HFFc6 (cell line): ENCODE data around the gene B3GNT9. TPM values are rescaled to one million over a fixed set of nuclear protein-coding genes. Genes with fewer than 3 reads are reported as not detected.
A peak's percentile ranks its signal among the peaks of the same experiment; 100 is the strongest.

Experiments used
- DNase-seq: peaks from one replicate; pipeline ENCODE4 v3.0.0-alpha.2; 2018
- H3K27ac Mint-ChIP-seq: 2 replicates; pipeline ENCODE4 v1.8.0; 2020; ENCODE audit warnings: mild to moderate bottlenecking, mixed read lengths
- H3K27me3 Mint-ChIP-seq: 2 replicates; pipeline ENCODE4 v1.8.0; 2021; ENCODE audit warnings: mild to moderate bottlenecking, moderate library complexity, mixed read lengths; ENCODE audit not compliant: insufficient read depth
- H3K36me3 Mint-ChIP-seq: 2 replicates; pipeline ENCODE4 v1.8.0; 2021; ENCODE audit warnings: low read depth, mixed read lengths
- H3K4me1 Mint-ChIP-seq: 2 replicates; pipeline ENCODE4 v1.8.0; 2020; ENCODE audit warnings: low read depth, mixed read lengths
- H3K4me3 Mint-ChIP-seq: 2 replicates; pipeline ENCODE4 v1.8.0; 2020; ENCODE audit warnings: mild to moderate bottlenecking, moderate library complexity, mixed read lengths
- H3K9me3 Mint-ChIP-seq: 2 replicates; pipeline ENCODE4 v1.8.0; 2020; ENCODE audit warnings: mild to moderate bottlenecking, mixed read lengths
- total RNA-seq, 6 experiments: library from RNA; stranded (reverse); fragmentation: NEBNext Ultra II Directional; extraction: Animal tissue kit (Norgen Biotek cat#: 25700); gene quantifications; 2 replicates in 1 of 6; 3 replicates in 5 of 6; pipeline ENCODE4 v1.2.3, GENCODE V29; 2021
- TF ChIP-seq, protein P1 (sequence below): fragments of 200-600 bp; sonication (generic); IDR thresholded peaks from 2 replicates; pipeline ENCODE4 v1.5.0; 2021; ENCODE audit warnings: antibody characterized with exemption, mild to moderate bottlenecking

Gene B3GNT9
- total RNA-seq, 6 experiments from 2014 or later = 45.7 to 55.1 (median 50.1) TPM

DNA sequence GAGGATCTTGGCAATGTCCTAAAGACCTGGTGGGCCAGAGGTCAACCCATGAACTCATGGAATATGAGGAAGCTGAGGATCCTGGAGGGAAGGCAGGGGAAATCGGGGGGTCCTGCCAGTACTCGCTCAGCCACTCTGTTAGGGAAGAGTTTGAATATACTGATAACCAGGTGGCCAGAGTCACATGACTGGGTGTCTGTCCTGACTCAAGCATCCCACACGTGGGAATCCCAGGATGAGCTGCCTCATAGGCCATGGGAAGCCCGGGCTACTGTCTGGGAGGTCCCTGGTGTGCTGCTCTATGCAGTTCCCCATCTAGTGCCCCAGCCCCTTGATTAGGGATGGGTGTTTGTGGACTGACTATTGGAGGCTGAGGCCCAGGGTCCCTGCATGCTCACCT is 37.5 kb upstream of the B3GNT9 start:
- TF ChIP-seq, protein P1, sequence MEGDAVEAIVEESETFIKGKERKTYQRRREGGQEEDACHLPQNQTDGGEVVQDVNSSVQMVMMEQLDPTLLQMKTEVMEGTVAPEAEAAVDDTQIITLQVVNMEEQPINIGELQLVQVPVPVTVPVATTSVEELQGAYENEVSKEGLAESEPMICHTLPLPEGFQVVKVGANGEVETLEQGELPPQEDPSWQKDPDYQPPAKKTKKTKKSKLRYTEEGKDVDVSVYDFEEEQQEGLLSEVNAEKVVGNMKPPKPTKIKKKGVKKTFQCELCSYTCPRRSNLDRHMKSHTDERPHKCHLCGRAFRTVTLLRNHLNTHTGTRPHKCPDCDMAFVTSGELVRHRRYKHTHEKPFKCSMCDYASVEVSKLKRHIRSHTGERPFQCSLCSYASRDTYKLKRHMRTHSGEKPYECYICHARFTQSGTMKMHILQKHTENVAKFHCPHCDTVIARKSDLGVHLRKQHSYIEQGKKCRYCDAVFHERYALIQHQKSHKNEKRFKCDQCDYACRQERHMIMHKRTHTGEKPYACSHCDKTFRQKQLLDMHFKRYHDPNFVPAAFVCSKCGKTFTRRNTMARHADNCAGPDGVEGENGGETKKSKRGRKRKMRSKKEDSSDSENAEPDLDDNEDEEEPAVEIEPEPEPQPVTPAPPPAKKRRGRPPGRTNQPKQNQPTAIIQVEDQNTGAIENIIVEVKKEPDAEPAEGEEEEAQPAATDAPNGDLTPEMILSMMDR = no peak
- peaks cover 45% of the 10 kb centered on the region for H3K4me1 Mint-ChIP-seq
- peaks cover 9% of the 10 kb centered on the region for H3K36me3 Mint-ChIP-seq

DNA sequence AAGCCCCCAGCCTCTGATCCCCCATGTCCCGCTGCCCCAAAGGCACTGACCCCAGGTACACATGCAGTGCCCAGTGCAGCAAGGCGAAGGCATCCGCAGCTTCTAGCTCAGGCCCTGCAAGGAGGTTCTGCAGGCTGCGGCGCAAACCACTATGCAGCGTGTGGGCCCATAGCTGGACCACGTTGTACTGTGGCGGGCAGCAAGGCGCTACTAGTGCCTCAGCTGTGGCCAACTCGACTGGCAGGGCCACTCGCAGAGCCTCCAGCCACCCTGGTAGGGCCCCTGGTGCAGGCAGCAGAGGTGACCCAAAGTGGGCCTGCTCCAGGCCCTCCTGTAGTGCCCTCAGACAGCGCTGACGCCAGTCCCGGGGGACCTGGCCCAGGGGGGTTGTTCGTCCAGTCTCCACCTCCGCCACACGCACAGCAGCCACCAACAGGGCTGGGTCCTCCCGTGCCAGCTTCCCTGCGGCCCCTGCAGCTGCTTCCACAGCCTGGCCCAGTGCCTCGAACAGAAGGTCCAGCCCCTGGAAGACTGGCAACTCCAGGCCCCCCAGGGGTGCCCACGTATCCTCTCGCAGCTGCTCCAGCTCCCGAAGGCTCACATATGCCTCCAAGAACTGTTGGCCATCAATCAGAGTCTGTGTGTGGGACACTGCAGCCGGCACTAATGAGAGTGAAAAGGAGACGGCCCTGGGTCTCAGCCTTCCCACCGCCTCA is 36.5 kb upstream of the B3GNT9 start:
- TF ChIP-seq, protein P1 = no peak
- H3K4me1 Mint-ChIP-seq = peaks cover 36% of the 10 kb centered on the region
- H3K4me3 Mint-ChIP-seq = no peak overlapping the region
- H3K36me3 Mint-ChIP-seq = no peaks in the 10 kb centered on the region; the same call in 1 of the 2 replicates
- no peaks in the 10 kb centered on the region for H3K9me3 Mint-ChIP-seq
- H3K27ac Mint-ChIP-seq = no peak overlapping the region
- no peak for DNase-seq
- peaks cover 3% of the 10 kb centered on the region for H3K27me3 Mint-ChIP-seq

More for the DNA sequence above, 37.5 kb upstream of the B3GNT9 start:
- Mint-ChIP-seq H3K27me3 (peaks cover 3% of the 10 kb centered on the region), H3K27ac (no peak overlapping the region), H3K9me3 (no peaks in the 10 kb centered on the region), H3K4me3 (no peak overlapping the region)
- DNase-seq = no peak

DNA sequence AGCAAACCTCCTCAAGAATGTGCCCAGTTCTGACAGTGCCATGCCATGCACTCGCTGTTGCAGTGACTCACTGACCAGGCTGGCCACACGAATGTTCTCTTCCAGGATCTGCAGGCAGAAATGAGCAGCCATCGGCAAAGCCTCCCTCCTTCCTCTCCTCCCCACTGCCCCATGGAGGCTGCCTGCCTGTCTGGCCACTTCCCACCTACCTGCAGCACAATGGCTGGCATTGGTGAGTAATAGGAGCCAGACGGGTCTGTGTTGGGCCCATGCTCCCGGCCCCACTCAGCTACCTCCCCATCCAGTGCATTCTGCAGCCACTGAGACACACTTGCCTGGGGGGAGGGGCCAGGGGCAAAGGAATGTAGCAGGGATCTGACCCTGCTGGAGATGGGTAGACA is 35.8 kb upstream of the B3GNT9 start:
- Mint-ChIP-seq H3K27me3 (peaks cover 3% of the 10 kb centered on the region), H3K4me1 (peaks cover 33% of the 10 kb centered on the region), H3K36me3 (no peaks in the 10 kb centered on the region), H3K9me3 (no peaks in the 10 kb centered on the region), H3K27ac (peak overlapping the region; percentile 10; the same call in 1 of the 2 replicates), H3K4me3 (peak overlapping the region; percentile 21; the same call in 1 of the 2 replicates)
- TF ChIP-seq, protein P1 = no peak
- peak; percentile 64 for DNase-seq

DNA sequence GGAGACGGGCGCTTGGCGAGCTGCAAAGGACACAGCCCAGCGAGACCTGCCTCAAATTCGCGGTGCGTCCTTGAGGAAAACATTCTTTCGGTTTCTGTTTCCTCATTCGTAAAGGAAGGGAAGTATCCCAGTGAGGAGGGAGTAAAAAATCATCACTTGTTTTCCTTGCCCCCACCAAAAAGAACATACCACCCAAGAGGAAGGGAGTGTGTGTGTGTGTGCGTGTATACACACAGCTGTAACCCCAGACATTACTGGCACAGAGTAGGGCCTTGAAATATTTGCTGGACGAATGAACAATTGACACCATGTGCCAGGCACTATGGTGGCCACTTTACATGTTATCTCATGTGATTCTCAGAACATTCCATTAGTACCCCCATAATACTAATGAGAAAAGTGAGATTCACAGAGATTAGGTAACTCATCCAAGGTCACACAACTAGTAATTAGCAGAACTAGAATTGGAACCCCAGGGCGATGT is 34.9 kb upstream of the B3GNT9 start:
- peak overlapping the region; percentile 78 for H3K4me3 Mint-ChIP-seq
- peak overlapping the region; percentile 50; the same call in 1 of the 2 replicates for H3K27ac Mint-ChIP-seq
- peaks cover 3% of the 10 kb centered on the region for H3K27me3 Mint-ChIP-seq
- no peaks in the 10 kb centered on the region for H3K36me3 Mint-ChIP-seq
- no peaks in the 10 kb centered on the region for H3K9me3 Mint-ChIP-seq
- H3K4me1 Mint-ChIP-seq = peaks cover 28% of the 10 kb centered on the region
- no peak for DNase-seq
- TF ChIP-seq, protein P1 = peak; percentile 31

DNA sequence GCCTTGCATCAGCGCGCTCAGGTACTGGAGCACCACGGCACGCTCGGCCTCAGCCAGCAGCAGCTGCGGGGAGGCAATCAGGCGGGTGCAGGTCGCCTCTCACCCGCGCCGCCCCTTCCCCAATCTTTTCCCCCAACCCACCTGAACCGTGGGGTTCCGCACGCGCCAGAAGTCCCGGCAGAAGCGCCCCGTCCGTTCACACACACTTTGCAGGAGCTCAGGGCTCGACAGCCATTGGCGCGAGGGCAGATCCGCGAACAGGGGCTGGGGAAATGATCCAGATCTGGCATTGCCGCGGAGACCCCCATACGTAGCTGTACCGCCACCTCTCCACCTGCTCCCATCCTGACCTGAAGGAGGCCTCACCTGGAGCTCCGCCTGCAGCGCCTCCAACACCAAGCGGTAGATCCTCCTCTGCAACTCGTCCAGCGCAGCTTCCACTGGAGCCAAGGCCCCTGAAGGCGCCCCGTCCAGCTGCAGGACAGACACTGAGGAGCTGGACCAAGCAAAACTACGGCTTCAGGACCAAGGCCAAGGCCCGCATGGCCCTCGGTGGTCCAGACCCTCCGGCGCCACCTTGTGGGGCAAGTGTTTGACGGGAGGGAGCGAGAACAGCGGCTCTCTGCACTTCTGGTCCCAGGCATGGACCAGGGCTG is 34.3 kb upstream of the B3GNT9 start:
- Mint-ChIP-seq H3K36me3 (no peaks in the 10 kb centered on the region), H3K27ac (peak overlapping the region; percentile 50), H3K4me1 (peaks cover 22% of the 10 kb centered on the region), H3K4me3 (peak overlapping the region; percentile 78), H3K9me3 (no peaks in the 10 kb centered on the region), H3K27me3 (peaks cover 3% of the 10 kb centered on the region)
- DNase-seq = peak; percentile 93
- TF ChIP-seq, protein P1 = peak; percentile 89
